Kidney epithelial cell (primary cell): ENCODE measurements around the gene ATPAF1. TPM values are rescaled to one million over a fixed set of nuclear protein-coding genes. Genes with fewer than 3 reads are reported as not detected.

Experiments
- DNase-seq: peaks from one replicate; pipeline ENCODE4 v3.0.0-alpha.2; 2010; ENCODE audit warnings: low read depth
- H3K27me3 ChIP-seq: 2 replicates; pipeline ENCODE4 v1.6.0; 2011; ENCODE audit warnings: low read length; ENCODE audit not compliant: control insufficient read depth, insufficient read depth
- H3K36me3 ChIP-seq: 2 replicates; pipeline ENCODE4 v1.5.1; 2011; ENCODE audit warnings: low read length; ENCODE audit not compliant: control insufficient read depth, insufficient read depth
- H3K4me3 ChIP-seq: 2 replicates; pipeline ENCODE4 v1.5.1; 2011; ENCODE audit warnings: low read depth, mild to moderate bottlenecking, control low read depth, low read length
- CTCF ChIP-seq: IDR thresholded peaks from 2 replicates; pipeline ENCODE4 v1.5.1; 2011; ENCODE audit warnings: mild to moderate bottlenecking, moderate library complexity, low read length, control low read depth, inconsistent platforms; ENCODE audit not compliant: insufficient read depth, poor library complexity, severe bottlenecking
- total RNA-seq: library from RNA; depleted of rRNA; stranded (reverse); fragments of >200 nt; gene quantifications from 2 replicates; pipeline ENCODE4 v1.2.3, GENCODE V29; 2015

The ATPAF1 gene
- total RNA-seq, 1 donor from 2014 or later: 31.3 TPM

DNA sequence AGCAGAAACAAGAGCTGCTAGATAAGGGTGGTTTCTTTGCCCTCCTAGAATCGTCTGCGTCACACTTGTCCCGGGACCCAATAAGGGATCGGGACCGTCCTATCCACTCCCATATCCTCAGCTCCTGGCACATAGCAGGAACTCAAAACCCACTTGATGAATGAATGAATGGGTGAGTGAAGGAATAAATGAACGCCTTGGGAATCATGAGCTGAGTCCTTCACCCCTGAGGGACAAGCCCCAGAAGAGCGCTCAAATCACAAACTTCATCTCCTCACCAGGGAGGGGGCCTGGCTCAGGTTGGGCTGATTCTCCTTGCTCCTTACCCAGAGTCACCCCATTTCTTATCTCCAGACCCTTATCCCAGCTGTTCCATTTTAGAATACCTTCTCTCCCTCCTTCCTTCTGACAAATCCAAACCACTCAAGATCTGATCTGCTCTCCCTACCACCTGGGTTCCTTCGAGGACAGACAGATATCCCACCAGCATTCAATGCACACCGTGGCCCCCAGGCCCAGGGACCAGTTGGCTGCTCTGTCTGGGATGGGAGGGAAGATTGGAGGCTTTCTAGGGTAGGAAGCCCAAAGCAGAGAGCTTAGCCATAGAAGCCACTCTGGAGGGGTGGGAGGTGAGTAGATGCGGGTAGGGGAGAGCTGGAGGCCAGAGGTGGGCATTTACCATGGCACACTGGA, 50.9 kb downstream of the ATPAF1 start:
- TF ChIP-seq CTCF: no peak

DNA sequence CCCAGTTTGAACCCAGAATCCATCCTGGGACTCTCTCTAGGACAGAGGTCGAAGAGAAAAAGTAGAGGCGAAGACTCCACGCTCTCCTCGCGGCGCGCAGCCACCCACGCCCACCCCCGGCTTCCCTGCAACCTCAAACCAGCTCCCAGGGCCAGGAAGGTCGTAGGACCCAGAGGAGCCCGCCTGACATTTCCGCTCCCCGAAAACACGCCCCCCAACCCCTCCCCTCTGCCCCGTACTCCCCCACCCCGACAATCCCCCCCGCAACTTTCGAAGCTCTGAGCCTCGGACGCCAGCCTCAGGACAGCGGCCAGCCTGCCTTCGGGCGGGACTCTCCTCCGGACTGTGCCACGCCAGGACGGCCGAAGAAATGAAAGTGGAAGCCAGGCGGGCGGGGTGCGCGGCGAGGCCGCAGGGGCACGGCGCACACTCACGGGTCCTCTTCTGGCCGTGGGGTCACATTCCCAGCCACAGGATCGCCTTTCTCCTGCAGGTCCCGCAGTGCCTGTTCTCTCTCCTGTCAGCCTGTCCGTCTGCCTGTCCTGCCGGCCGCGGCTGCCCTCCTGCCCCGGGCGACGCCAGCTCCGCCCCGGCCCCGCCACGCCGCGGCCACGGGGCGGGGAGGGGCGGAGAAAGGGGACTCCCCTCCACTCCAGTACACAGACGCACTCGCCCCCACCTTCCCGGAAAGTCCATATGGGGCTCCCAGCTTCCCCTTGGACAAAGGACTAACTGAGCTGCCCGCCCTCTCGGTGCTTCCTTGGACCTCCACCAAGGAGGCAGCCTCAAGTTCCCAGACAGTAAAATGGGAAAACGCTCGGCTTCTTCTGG, 51.7 kb downstream of the ATPAF1 start, which contains the start of gene MOB3C:
MOB3C (minus strand) TSS at position 535 of the 831 bp plus-strand sequence. CDS start 3,490 bp downstream, outside the sequence.
- Histone ChIP-seq H3K36me3 (no peaks in the 10 kb centered on the region), H3K27me3 (no peaks in the 10 kb centered on the region), H3K4me3 (peak within 1 kb of the TSS; percentile 81)
- DNase-seq: no peak
- TF ChIP-seq CTCF: no peak

More for the DNA sequence above, 50.9 kb downstream of the ATPAF1 start:
- peak overlapping the region; percentile 81 for H3K4me3 ChIP-seq
- no peak for DNase-seq
- H3K36me3 ChIP-seq: no peaks in the 10 kb centered on the region
- no peaks in the 10 kb centered on the region for H3K27me3 ChIP-seq

DNA sequence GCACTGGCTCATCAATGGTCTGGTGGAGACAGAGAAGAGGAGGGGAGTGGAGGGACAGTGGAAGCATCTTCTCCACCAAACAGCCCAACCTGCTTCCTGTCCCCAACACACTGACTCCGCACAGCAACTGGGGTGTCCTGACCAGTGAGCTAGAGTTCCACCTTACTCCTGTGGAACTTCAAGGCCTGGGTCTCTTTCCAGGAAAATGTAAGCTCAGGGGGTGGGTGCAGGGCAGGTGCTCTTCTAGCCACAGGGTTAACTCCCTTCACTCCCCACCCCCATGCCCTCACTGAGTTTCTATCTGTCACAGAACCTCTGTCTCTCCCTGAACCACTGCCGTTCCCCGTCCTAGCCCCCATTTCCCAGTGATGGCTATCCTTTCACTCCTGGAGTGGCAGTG, 52.4 kb downstream of the ATPAF1 start:
- Histone ChIP-seq H3K36me3 (no peaks in the 10 kb centered on the region), H3K27me3 (no peaks in the 10 kb centered on the region), H3K4me3 (peak overlapping the region; percentile 81)
- no peak for TF ChIP-seq CTCF
- no peak for DNase-seq

DNA sequence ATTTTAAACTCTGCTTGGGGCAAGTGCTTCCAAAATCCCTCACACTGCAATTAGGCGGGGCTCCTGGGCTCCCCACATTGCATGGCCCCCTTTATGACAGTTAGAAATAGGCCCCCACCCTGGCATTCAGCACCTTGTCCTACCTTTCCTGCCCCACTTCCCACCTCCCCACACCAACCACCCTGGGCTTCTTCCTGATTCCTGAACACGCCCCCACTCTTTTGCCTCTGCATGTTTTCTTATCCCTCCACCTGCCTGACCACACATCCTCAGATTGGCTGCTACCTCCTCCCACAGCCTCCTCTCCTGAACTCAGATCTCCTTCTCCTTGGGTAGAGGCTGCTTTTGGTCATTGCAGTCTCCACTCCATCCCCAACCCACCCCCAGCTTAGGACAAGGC, 53.1 kb downstream of the ATPAF1 start:
- no peak overlapping the region for H3K4me3 ChIP-seq
- TF ChIP-seq CTCF: no peak
- DNase-seq: no peak

GRCh38 chr1:46614604-46614984, 53.6 kb downstream of the ATPAF1 start:
- no peak for DNase-seq
- Histone ChIP-seq H3K36me3 (no peaks in the 10 kb centered on the region), H3K27me3 (no peaks in the 10 kb centered on the region), H3K4me3 (no peak overlapping the region)
- no peak for TF ChIP-seq CTCF

More for the DNA sequence above, 53.1 kb downstream of the ATPAF1 start:
- Histone ChIP-seq H3K36me3 (no peaks in the 10 kb centered on the region), H3K27me3 (no peaks in the 10 kb centered on the region)
